Suppressor macrophage treated with lipopolysaccharide for 1 hour (primary cell): ENCODE measurements around the gene ANKFN1.

Experiments
- DNase-seq, 3 donors: peaks; one replicate each; pipeline ENCODE4 v3.0.0-alpha.2; 2020 to 2022

The ANKFN1 gene

DNA sequence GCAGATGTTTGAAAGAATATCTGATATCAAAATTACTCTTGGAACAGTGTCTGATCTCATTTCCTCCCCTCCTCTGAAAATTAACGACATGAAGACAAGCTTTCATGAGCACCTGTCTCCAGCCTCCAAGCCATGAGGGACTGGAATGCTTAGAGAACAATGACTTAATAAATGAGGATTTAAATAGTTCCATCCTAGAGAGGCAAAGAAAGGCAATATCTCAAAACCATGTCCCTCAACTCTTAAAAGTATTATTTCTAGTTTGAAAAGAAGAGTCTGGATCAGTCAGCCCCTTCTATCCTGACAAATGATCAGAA lies 137.5 kb downstream of the ANKFN1 start:
- no peak for DNase-seq

GRCh38 chr17:56291226-56291805 lies 138.0 kb downstream of the ANKFN1 start:
- no peak for DNase-seq

- DNase-seq, result no peak
Measured at GRCh38 chr17:56292010-56292409, 138.7 kb downstream of the ANKFN1 start.

DNA sequence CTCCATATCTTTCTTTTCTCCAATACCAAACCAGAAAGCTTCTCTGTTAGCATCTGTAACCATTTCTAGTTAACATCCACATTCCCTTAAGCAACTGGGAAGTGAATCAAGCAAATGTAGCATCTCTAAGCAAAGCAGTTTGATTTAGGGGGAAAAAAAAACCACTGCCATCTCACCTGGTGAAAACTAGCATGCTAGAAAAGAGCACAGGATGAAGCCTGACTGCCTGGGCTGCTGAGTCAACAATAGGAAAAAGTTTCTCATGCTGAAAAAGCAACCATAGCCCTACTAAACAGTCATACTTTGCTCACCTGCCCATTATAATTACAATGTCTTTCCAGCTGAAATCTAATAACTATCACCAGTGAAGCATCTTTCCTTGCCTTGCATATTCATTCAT lies 139.3 kb downstream of the ANKFN1 start:
- DNase-seq, result no peak

GRCh38 chr17:56297184-56297583 lies 143.9 kb downstream of the ANKFN1 start:
- peak in 2 of 3 donors; percentile 17 to 21 for DNase-seq

DNA sequence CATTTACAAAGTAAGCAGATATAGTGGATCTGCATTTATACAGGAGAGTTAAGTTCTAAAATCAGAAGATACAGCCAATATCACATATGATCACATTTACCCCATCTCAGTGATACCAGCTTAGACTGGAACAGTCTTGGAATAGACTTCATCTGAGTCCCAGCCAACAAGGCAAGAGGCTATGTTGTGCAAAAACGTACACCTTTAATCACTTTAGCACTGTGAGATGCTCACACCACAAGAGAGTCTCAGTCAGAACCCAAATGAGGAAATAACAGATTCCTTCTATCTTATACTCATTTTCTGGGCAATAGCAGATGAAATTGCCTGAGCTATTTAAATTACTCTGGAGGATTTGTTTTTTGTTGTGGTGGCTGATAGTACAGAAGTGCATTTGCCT lies 145.6 kb downstream of the ANKFN1 start:
- no peak for DNase-seq

- DNase-seq, result no peak
Measured at GRCh38 chr17:56300144-56300543, 146.9 kb downstream of the ANKFN1 start.

DNA sequence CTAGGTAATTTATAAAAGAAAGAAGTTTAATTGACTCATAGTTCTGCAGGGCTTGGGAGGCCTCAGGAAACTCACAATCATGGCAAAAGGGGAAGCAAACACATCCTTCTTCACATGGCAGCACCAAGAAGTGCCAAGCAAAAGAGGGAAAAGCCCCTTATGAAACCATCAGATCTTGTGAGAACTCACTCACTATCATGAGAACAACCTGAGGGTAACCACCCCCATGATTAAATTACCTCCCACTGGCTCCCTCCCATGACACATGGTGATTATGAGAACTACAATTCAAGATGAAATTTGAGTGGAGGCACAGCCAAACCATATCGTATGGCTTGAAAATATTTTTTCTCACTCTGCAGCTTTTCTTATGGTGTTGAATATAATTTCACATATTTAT lies 151.7 kb downstream of the ANKFN1 start:
- peak; percentile 78 to 85 (median 80) for DNase-seq

GRCh38 chr17:56309897-56310296 lies 156.6 kb downstream of the ANKFN1 start:
- no peak for DNase-seq

GRCh38 chr17:56310782-56311181 lies 157.5 kb downstream of the ANKFN1 start:
- DNase-seq, result peak; percentile 48 to 64 (median 64)

GRCh38 chr17:56313201-56313600 lies 159.9 kb downstream of the ANKFN1 start:
- DNase-seq, result peak; percentile 26 to 41 (median 35)

- no peak for DNase-seq
Measured at GRCh38 chr17:56314026-56314425, 160.8 kb downstream of the ANKFN1 start.

GRCh38 chr17:56314984-56315602 lies 161.8 kb downstream of the ANKFN1 start:
- no peak for DNase-seq

DNA sequence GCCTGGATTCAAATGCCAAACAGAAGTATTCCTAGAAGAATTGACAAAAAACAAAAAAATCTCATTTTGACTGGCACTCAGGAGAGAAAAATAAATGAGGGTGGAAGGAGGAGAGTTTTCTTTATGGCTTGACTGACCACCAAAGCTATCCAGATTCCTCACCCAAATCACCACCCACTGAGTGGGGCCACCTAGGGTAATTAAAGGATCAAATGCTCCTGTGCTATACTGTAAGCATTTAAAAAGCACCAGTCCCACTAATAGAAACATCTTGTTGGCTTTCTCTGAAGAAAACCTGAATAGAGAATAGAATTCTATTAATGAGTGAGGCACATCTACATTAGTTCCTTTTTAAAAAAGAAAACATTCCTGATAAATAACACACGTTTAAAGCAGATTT lies 163.3 kb downstream of the ANKFN1 start:
- DNase-seq, result no peak

DNA sequence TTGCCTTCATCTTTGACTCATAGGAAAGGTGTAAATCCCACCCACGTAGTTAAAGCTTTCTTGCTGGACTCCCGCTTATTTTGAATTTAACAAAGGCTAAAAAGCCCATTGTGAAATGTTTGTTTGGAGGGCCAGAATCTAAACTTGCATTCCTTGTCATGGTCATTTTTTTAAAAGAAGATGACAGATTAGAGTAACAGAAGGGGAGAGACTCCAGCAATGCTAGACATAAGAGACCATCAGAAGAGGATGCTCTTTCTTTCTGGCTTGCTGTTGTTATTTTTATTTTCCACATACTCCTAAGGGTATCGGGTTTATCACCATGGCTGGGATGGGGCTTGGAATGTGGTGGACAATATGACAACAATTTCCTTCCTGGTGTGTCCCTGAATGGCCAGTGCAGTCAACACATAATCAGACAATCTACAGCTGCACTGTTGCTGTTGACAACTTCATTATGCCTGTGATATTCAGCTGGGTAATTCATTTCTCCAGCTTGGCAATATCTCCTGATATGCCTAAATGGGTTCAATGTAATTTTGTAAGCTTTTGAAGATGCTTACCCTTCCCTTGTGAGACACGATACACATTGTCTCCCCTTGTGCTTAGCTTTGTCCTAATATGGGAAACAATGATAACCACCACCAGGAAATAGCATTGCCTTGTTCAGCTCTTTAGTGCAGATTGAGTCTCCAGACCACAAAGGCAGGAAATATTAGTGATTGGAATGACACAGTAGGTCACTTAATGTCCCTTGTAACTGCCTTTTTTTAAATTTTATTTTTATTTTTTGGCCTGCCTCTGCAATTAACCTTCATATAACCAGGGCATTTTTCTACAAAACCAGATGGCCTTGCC lies 164.3 kb downstream of the ANKFN1 start:
- no peak for DNase-seq

DNA sequence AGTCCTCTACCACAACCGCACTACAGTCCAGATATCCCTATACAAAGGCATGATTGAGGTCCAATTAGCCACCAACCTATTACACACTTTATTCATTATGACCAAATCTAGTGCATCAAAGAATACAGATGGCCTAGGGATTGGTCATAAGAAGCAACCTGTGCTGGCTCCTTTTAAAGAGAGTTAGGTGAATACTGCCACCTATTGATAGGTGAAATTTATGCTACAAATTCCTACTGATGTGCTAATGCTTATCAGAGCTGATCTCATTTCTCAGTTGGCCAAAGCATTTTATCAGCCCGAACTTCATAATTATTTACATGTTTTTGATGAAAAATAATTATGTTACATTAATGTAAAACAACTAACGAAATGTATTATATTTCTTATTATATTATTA lies 166.3 kb downstream of the ANKFN1 start:
- peak; percentile 57 to 74 (median 73) for DNase-seq

DNA sequence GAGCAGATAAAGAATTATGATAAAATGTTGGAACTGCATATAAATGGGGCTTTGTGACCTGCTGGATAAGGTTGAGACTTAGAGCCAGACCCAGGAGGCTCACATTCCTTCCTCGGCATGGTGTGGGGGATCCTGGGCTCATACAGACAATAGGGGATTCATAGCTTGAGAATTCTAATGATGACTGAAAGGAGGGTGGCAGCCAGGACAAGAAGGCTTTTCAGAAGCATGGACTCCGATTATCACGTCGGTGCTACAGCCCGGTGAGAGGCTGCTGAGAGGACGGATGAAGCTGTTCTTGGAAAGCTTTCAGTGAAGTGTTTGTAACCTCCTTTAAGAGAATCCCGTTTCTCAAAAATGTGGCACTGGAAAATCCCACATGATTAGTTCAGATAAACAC lies 167.2 kb downstream of the ANKFN1 start:
- DNase-seq, result no peak

- peak in 2 of 3 donors; percentile 23 to 33 for DNase-seq
Measured at GRCh38 chr17:56322991-56323390, 169.7 kb downstream of the ANKFN1 start.

- DNase-seq, result no peak
Measured at GRCh38 chr17:56324676-56325075, 171.4 kb downstream of the ANKFN1 start.

- DNase-seq, result no peak
Measured at GRCh38 chr17:56325313-56326000, 172.2 kb downstream of the ANKFN1 start.

GRCh38 chr17:56326001-56326359 lies 172.7 kb downstream of the ANKFN1 start:
- DNase-seq, result no peak

DNA sequence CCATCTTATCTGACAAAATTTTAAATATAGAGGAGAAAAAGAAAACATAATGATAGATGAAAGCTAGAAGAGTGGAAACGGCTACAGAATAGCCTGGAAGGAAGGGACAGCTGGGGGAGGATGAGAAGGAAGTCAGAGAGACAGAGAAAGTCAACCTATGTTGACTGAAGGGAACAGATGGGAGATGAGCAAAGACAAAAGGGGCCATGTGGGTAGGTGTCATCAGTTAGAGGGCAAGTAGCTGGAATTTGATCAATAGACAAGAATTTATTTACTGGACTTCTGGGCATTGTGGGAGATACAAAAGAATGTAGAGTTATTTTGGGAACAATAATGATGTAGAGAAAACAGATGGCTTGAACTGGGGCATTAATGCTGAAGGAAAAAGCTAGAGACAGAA lies 194.4 kb downstream of the ANKFN1 start:
- DNase-seq, result no peak

- no peak for DNase-seq
Measured at GRCh38 chr17:56350592-56350991, 197.3 kb downstream of the ANKFN1 start.

DNA sequence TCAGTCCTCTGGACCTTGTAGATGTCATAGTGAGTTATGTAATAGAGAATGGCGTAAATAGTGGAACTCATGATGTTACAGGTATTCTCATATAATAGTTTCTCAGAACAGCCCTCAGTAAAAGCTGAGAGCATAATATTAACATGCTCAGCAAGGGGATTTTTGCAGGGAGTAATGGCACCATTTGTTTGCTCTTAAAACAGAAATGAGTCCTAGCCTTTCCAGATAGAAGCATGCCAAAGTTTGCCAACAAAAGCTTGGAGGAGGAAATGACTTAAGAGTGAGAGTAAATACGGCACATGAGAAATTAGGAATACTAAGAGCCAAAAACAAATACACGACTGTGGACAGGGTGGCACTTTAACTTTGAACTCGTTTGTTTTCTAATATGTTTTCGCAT lies 198.4 kb downstream of the ANKFN1 start:
- no peak for DNase-seq
